GM23338 (cell line): ENCODE data around the gene SACS. TPM values are rescaled to one million over a fixed set of nuclear protein-coding genes. Genes with fewer than 3 reads are reported as not detected.
A peak's percentile ranks its signal among the peaks of the same experiment; 100 is the strongest.

Experiments used
- ATAC-seq: fragments of 200-7000 bp; cut with Tn5 transposase; 3 replicates; pipeline ENCODE4 v1.9.1; 2020
- DNase-seq: peaks from one replicate; pipeline ENCODE4 v3.0.0-alpha.2; 2015; ENCODE audit warnings: low spot score
- H2AFZ ChIP-seq: fragments of 200-600 bp; sonication (generic); 2 replicates; pipeline ENCODE4 v1.8.0; 2016; ENCODE audit warnings: antibody characterized with exemption, mild to moderate bottlenecking, moderate library complexity
- H3F3A ChIP-seq: fragments of 200-600 bp; sonication (generic); replicated peaks from 2 replicates; pipeline ENCODE4 v1.8.0; 2017; ENCODE audit warnings: antibody characterized with exemption, mixed run types, low read depth
- H3K27ac ChIP-seq: fragments of 200-600 bp; sonication (generic); 2 replicates; pipeline ENCODE4 v1.6.1; 2016; ENCODE audit warnings: low read depth
- H3K27me3 ChIP-seq: fragments of 200-600 bp; sonication (generic); 2 replicates; pipeline ENCODE4 v1.8.0; 2016; ENCODE audit warnings: mild to moderate bottlenecking, mixed run types, moderate library complexity; ENCODE audit not compliant: insufficient read depth
- H3K36me3 ChIP-seq: fragments of 200-600 bp; sonication (generic); 2 replicates; pipeline ENCODE4 v1.8.0; 2016; ENCODE audit warnings: mild to moderate bottlenecking; ENCODE audit not compliant: insufficient read depth
- H3K4me1 ChIP-seq: fragments of 200-600 bp; sonication (generic); 2 replicates; pipeline ENCODE4 v1.8.0; 2016; ENCODE audit warnings: mild to moderate bottlenecking, moderate library complexity; ENCODE audit not compliant: insufficient read depth
- H3K4me2 ChIP-seq: fragments of 200-600 bp; sonication (generic); 2 replicates; pipeline ENCODE4 v1.7.1; 2017; ENCODE audit warnings: mixed run types
- H3K4me3 ChIP-seq: fragments of 200-600 bp; sonication (generic); 2 replicates; pipeline ENCODE4 v1.6.1; 2016; ENCODE audit warnings: mixed run types
- H3K79me2 ChIP-seq: fragments of 200-600 bp; sonication (generic); replicated peaks from 2 replicates; pipeline ENCODE4 v1.8.0; 2017; ENCODE audit warnings: mild to moderate bottlenecking; ENCODE audit not compliant: insufficient read depth
- H3K9me2 ChIP-seq: fragments of 200-600 bp; sonication (generic); 2 replicates; pipeline ENCODE4 v1.8.0; 2017; ENCODE audit not compliant: insufficient read depth
- H4K20me1 ChIP-seq: fragments of 200-600 bp; sonication (generic); replicated peaks from 2 replicates; pipeline ENCODE4 v1.8.0; 2017; ENCODE audit warnings: mild to moderate bottlenecking; ENCODE audit not compliant: insufficient read depth
- H3K27ac Mint-ChIP-seq: 2 replicates; pipeline ENCODE4 v1.8.0; 2020; ENCODE audit warnings: inconsistent platforms, mild to moderate bottlenecking, moderate library complexity, mixed read lengths
- H3K27me3 Mint-ChIP-seq: 3 replicates; pipeline ENCODE4 v1.8.0; 2022; ENCODE audit warnings: low read depth, mild to moderate bottlenecking, moderate library complexity, mixed read lengths, inconsistent platforms; ENCODE audit not compliant: insufficient read depth, poor library complexity
- H3K36me3 Mint-ChIP-seq: 3 replicates; pipeline ENCODE4 v1.8.0; 2021; ENCODE audit warnings: low read depth, mild to moderate bottlenecking, inconsistent platforms, moderate library complexity, mixed read lengths
- H3K4me1 Mint-ChIP-seq: 3 replicates; pipeline ENCODE4 v1.8.0; 2020; ENCODE audit warnings: mild to moderate bottlenecking, inconsistent platforms, mixed read lengths
- H3K4me3 Mint-ChIP-seq: 3 replicates; pipeline ENCODE4 v1.8.0; 2021; ENCODE audit warnings: moderate library complexity, mild to moderate bottlenecking, inconsistent platforms, mixed read lengths
- H3K9me3 Mint-ChIP-seq: 3 replicates; pipeline ENCODE4 v1.8.0; 2020; ENCODE audit warnings: moderate library complexity, mild to moderate bottlenecking, inconsistent platforms, mixed read lengths
- CREB1 ChIP-seq: fragments of 250-450 bp; sonication (Bioruptor Pico); IDR thresholded peaks from 2 replicates; pipeline ENCODE4 v1.5.0; 2020; ENCODE audit warnings: low read depth, mild to moderate bottlenecking, moderate library complexity
- ETS1 ChIP-seq: IDR thresholded peaks from 2 replicates; pipeline ENCODE4 v1.6.1; 2016; ENCODE audit warnings: antibody characterized with exemption
- EZH2 ChIP-seq: fragments of 200-600 bp; sonication (generic); IDR thresholded peaks from one replicate; pipeline ENCODE4 v1.8.0; 2017; ENCODE audit warnings: antibody characterized with exemption, mild to moderate bottlenecking, low read depth; ENCODE audit not compliant: unreplicated experiment
- EZH2phosphoT487 ChIP-seq: fragments of 200-600 bp; sonication (generic); IDR thresholded peaks from one replicate; pipeline ENCODE4 v1.8.1; 2018; ENCODE audit warnings: antibody characterized with exemption; ENCODE audit not compliant: unreplicated experiment
- JUNB ChIP-seq: IDR thresholded peaks from one replicate; pipeline ENCODE4 v1.6.1; 2016; ENCODE audit warnings: antibody characterized with exemption; ENCODE audit not compliant: unreplicated experiment
- NANOG ChIP-seq: IDR thresholded peaks from 2 replicates; pipeline ENCODE4 v1.6.1; 2016; ENCODE audit warnings: antibody characterized with exemption, borderline replicate concordance
- POLR2AphosphoS5 ChIP-seq: IDR thresholded peaks from 2 replicates; pipeline ENCODE4 v1.6.1; 2016; ENCODE audit warnings: antibody characterized with exemption, low read depth
- STAT1 ChIP-seq: IDR thresholded peaks from one replicate; pipeline ENCODE4 v1.6.1; 2016; ENCODE audit warnings: antibody characterized with exemption; ENCODE audit not compliant: unreplicated experiment
- ZNF114 ChIP-seq: fragments of 250-450 bp; sonication (Bioruptor Pico); IDR thresholded peaks from 2 replicates; pipeline ENCODE4 v1.5.0; 2020; ENCODE audit warnings: mild to moderate bottlenecking, moderate library complexity
- ZNF331 ChIP-seq: fragments of 250-450 bp; sonication (Bioruptor Pico); IDR thresholded peaks from 2 replicates; pipeline ENCODE4 v1.5.0; 2020; ENCODE audit warnings: low read depth, mild to moderate bottlenecking, moderate library complexity
- polyA plus RNA-seq: library from polyadenylated mRNA; unstranded; fragments of >200 nt; fragmentation: Nextera tagmentation; extraction: Ambion mirVana; gene quantifications from 2 replicates; pipeline ENCODE4 v1.2.1, GENCODE V29; 2016
- total RNA-seq: library from RNA; depleted of rRNA; stranded (reverse); fragments of >200 nt; shearing (Covaris generic); gene quantifications from 2 replicates; pipeline ENCODE4 v1.2.3, GENCODE V29; 2014
- TF ChIP-seq, protein P1 (sequence below): fragments of 250-450 bp; sonication (Bioruptor Pico); IDR thresholded peaks from 2 replicates; pipeline ENCODE4 v1.5.0; 2020; ENCODE audit warnings: mild to moderate bottlenecking, moderate library complexity
- TF ChIP-seq, protein P2 (sequence below), 2 experiments: fragments of 200-600 bp in 1 of 2; sonication (generic) in 1 of 2; conservative IDR thresholded peaks; 2 replicates each; pipeline versions ENCODE4 v1.5.1 to v1.6.1; 2016 to 2017; ENCODE audit warnings: antibody characterized with exemption in 2 of 2, low read depth in 2 of 2, mild to moderate bottlenecking in 2 of 2, moderate library complexity in 1 of 2
- TF ChIP-seq, protein P3 (sequence below): IDR thresholded peaks from one replicate; pipeline ENCODE4 v1.6.1; 2018; ENCODE audit warnings: antibody characterized with exemption; ENCODE audit not compliant: unreplicated experiment

The SACS gene
- total and polyA plus RNA-seq, 2 experiments from 2014 or later: 13.8 to 58.7 TPM

- no peak overlapping the region for H3K27ac Mint-ChIP-seq
- peaks cover 31% of the 10 kb centered on the region for H3K4me1 Mint-ChIP-seq
- H3K36me3 Mint-ChIP-seq: peaks cover 16% of the 10 kb centered on the region; the same call in 2 of the 3 replicates
- DNase-seq (no peak), ATAC-seq (no peak)
- Histone ChIP-seq H3K27ac (no peak overlapping the region), H3K79me2 (peaks cover 41% of the 10 kb centered on the region), H3F3A (no peaks in the 10 kb centered on the region), H3K36me3 (no peaks in the 10 kb centered on the region), H2AFZ (no peak overlapping the region), H4K20me1 (no peaks in the 10 kb centered on the region), H3K4me3 (peak overlapping the region; percentile 68), H3K9me2 (no peaks in the 10 kb centered on the region), H3K4me1 (peaks cover 21% of the 10 kb centered on the region), H3K4me2 (peak overlapping the region; percentile 70), H3K27me3 (peaks cover 7% of the 10 kb centered on the region; the same call in 1 of the 2 replicates)
- H3K9me3 Mint-ChIP-seq: no peaks in the 10 kb centered on the region
- H3K4me3 Mint-ChIP-seq: peak overlapping the region; percentile 91
- peaks cover 5% of the 10 kb centered on the region for H3K27me3 Mint-ChIP-seq
- TF ChIP-seq ETS1 (no peak), ZNF114 (CRISPR knock-in tag) (no peak), EZH2phosphoT487 (no peak), CREB1 (CRISPR knock-in tag) (no peak), ZNF331 (CRISPR knock-in tag) (no peak), STAT1 (no peak), EZH2 (no peak), NANOG (no peak), JUNB (no peak), POLR2AphosphoS5 (no peak)
- TF ChIP-seq, protein P1, sequence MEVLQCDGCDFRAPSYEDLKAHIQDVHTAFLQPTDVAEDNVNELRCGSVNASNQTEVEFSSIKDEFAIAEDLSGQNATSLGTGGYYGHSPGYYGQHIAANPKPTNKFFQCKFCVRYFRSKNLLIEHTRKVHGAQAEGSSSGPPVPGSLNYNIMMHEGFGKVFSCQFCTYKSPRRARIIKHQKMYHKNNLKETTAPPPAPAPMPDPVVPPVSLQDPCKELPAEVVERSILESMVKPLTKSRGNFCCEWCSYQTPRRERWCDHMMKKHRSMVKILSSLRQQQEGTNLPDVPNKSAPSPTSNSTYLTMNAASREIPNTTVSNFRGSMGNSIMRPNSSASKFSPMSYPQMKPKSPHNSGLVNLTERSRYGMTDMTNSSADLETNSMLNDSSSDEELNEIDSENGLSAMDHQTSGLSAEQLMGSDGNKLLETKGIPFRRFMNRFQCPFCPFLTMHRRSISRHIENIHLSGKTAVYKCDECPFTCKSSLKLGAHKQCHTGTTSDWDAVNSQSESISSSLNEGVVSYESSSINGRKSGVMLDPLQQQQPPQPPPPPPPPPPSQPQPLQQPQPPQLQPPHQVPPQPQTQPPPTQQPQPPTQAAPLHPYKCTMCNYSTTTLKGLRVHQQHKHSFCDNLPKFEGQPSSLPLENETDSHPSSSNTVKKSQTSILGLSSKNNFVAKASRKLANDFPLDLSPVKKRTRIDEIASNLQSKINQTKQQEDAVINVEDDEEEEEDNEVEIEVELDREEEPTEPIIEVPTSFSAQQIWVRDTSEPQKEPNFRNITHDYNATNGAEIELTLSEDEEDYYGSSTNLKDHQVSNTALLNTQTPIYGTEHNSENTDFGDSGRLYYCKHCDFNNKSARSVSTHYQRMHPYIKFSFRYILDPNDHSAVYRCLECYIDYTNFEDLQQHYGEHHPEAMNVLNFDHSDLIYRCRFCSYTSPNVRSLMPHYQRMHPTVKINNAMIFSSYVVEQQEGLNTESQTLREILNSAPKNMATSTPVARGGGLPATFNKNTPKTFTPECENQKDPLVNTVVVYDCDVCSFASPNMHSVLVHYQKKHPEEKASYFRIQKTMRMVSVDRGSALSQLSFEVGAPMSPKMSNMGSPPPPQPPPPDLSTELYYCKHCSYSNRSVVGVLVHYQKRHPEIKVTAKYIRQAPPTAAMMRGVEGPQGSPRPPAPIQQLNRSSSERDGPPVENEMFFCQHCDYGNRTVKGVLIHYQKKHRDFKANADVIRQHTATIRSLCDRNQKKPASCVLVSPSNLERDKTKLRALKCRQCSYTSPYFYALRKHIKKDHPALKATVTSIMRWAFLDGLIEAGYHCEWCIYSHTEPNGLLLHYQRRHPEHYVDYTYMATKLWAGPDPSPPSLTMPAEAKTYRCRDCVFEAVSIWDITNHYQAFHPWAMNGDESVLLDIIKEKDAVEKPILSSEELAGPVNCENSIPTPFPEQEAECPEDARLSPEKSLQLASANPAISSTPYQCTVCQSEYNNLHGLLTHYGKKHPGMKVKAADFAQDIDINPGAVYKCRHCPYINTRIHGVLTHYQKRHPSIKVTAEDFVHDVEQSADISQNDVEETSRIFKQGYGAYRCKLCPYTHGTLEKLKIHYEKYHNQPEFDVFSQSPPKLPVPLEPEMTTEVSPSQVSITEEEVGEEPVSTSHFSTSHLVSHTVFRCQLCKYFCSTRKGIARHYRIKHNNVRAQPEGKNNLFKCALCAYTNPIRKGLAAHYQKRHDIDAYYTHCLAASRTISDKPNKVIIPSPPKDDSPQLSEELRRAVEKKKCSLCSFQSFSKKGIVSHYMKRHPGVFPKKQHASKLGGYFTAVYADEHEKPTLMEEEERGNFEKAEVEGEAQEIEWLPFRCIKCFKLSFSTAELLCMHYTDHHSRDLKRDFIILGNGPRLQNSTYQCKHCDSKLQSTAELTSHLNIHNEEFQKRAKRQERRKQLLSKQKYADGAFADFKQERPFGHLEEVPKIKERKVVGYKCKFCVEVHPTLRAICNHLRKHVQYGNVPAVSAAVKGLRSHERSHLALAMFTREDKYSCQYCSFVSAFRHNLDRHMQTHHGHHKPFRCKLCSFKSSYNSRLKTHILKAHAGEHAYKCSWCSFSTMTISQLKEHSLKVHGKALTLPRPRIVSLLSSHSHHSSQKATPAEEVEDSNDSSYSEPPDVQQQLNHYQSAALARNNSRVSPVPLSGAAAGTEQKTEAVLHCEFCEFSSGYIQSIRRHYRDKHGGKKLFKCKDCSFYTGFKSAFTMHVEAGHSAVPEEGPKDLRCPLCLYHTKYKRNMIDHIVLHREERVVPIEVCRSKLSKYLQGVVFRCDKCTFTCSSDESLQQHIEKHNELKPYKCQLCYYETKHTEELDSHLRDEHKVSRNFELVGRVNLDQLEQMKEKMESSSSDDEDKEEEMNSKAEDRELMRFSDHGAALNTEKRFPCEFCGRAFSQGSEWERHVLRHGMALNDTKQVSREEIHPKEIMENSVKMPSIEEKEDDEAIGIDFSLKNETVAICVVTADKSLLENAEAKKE (CRISPR knock-in tag): no peak
- TF ChIP-seq, protein P2, sequence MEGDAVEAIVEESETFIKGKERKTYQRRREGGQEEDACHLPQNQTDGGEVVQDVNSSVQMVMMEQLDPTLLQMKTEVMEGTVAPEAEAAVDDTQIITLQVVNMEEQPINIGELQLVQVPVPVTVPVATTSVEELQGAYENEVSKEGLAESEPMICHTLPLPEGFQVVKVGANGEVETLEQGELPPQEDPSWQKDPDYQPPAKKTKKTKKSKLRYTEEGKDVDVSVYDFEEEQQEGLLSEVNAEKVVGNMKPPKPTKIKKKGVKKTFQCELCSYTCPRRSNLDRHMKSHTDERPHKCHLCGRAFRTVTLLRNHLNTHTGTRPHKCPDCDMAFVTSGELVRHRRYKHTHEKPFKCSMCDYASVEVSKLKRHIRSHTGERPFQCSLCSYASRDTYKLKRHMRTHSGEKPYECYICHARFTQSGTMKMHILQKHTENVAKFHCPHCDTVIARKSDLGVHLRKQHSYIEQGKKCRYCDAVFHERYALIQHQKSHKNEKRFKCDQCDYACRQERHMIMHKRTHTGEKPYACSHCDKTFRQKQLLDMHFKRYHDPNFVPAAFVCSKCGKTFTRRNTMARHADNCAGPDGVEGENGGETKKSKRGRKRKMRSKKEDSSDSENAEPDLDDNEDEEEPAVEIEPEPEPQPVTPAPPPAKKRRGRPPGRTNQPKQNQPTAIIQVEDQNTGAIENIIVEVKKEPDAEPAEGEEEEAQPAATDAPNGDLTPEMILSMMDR (conservative IDR thresholded peaks at IDR 0.05; ENCODE audit: low read depth in 2 of 2): no peak
- TF ChIP-seq, protein P3, sequence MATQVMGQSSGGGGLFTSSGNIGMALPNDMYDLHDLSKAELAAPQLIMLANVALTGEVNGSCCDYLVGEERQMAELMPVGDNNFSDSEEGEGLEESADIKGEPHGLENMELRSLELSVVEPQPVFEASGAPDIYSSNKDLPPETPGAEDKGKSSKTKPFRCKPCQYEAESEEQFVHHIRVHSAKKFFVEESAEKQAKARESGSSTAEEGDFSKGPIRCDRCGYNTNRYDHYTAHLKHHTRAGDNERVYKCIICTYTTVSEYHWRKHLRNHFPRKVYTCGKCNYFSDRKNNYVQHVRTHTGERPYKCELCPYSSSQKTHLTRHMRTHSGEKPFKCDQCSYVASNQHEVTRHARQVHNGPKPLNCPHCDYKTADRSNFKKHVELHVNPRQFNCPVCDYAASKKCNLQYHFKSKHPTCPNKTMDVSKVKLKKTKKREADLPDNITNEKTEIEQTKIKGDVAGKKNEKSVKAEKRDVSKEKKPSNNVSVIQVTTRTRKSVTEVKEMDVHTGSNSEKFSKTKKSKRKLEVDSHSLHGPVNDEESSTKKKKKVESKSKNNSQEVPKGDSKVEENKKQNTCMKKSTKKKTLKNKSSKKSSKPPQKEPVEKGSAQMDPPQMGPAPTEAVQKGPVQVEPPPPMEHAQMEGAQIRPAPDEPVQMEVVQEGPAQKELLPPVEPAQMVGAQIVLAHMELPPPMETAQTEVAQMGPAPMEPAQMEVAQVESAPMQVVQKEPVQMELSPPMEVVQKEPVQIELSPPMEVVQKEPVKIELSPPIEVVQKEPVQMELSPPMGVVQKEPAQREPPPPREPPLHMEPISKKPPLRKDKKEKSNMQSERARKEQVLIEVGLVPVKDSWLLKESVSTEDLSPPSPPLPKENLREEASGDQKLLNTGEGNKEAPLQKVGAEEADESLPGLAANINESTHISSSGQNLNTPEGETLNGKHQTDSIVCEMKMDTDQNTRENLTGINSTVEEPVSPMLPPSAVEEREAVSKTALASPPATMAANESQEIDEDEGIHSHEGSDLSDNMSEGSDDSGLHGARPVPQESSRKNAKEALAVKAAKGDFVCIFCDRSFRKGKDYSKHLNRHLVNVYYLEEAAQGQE: no peak
Measured at GRCh38 chr13:23432626-23433025, 876 bp downstream of the SACS start.
